Smooth muscle cell of the brain vasculature (primary cell): Measurements from ENCODE around the gene PIK3R4.

Experiments used
- DNase-seq: peaks from one replicate; pipeline ENCODE4 v3.0.0-alpha.2; 2012; ENCODE audit warnings: low read depth, low spot score

The PIK3R4 gene

DNA sequence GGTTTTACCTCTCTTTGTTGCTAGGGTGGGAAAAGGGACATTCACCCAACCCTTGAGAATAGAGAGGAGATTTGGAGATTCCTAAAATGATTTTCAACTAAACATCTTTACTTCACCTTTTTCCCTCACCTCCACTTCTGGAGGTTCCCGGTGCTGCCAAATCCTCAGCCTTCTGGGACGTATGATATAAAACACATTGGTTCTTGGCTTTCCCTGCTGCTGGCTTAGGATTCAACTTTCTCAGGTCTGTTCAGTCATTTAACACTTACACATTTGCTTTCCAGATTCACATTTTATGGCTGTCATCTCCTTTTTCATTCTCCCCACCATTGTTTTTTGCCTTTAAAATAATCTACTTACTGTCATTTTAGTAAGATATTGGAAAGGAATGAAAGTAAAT is 106.6 kb downstream of the PIK3R4 start:
- no peak for DNase-seq

- DNase-seq: no peak
Observed at GRCh38 chr3:130636480-130637234, 110.0 kb downstream of the PIK3R4 start.

DNA sequence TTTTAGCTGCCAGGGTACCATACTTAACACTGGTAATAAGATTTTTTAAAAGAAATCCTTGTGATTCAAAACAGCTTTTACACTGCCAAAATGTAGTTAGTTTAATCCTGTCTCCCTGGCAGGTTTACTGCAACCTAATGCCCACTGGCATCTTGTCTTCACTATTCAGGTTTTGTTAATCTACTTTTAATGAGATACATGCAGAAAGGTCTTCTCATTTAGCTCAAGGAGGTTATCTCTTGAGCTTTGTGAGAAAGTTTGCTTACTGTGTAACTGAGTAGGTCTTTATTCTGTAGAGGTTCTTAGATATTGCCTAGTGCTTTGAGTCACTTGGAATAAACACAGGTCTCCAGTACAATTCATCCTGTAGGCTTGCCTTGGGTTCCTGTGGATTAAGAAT is 110.7 kb downstream of the PIK3R4 start:
- DNase-seq: no peak

DNA sequence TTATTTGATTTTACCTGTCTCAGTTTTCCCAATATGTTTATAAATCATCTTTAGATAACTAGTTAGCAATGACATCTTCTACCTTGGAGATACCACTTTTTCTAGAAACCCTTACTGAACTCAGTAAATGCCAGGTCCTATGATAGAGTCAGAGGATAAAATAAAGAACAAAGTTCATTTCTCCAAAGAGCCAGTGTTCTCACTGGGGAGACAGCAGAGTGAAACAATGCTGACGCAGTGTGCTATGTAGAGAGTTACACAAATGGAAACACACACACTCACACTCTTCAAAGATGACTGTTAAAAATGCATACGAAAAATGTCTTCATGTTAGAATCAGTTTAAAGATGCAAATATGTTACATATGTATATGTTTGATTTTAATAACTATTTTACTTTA is 111.3 kb downstream of the PIK3R4 start:
- no peak for DNase-seq
